Measurements from ENCODE around the gene STUM.

- no peak for TF ChIP-seq POLR2A (IDR thresholded peaks at IDR 0.05)
- TF ChIP-seq CTCF (IDR thresholded peaks at IDR 0.05) = no peak
Measured at GRCh38 chr1:226568975-226569741, 20.6 kb downstream of the STUM start.
